Measurements from ENCODE around the gene HOXD10.

The HOXD10 gene

DNA sequence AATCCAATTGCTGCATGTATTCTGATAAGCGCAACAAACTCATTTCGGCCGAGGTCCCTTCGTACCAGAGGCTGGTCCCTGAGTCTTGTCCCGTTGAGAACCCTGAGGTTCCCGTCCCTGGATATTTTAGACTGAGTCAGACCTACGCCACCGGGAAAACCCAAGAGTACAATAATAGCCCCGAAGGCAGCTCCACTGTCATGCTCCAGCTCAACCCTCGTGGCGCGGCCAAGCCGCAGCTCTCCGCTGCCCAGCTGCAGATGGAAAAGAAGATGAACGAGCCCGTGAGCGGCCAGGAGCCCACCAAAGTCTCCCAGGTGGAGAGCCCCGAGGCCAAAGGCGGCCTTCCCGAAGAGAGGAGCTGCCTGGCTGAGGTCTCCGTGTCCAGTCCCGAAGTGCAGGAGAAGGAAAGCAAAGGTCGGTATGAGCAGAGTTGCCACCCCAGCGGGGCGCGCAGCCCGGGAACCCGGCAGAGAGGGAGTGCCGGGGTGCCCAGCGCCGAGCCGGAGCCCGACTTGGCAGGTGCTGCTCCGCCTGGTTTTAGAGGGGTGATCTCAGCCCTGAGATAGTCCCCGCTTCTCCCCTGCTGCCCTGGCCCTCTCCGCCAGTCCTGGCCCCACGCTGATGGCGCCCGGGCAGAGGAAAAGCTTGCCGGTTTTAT, 714 bp downstream of the HOXD10 start:
- TF ChIP-seq, protein P1, sequence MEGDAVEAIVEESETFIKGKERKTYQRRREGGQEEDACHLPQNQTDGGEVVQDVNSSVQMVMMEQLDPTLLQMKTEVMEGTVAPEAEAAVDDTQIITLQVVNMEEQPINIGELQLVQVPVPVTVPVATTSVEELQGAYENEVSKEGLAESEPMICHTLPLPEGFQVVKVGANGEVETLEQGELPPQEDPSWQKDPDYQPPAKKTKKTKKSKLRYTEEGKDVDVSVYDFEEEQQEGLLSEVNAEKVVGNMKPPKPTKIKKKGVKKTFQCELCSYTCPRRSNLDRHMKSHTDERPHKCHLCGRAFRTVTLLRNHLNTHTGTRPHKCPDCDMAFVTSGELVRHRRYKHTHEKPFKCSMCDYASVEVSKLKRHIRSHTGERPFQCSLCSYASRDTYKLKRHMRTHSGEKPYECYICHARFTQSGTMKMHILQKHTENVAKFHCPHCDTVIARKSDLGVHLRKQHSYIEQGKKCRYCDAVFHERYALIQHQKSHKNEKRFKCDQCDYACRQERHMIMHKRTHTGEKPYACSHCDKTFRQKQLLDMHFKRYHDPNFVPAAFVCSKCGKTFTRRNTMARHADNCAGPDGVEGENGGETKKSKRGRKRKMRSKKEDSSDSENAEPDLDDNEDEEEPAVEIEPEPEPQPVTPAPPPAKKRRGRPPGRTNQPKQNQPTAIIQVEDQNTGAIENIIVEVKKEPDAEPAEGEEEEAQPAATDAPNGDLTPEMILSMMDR (IDR thresholded peaks at IDR 0.05) = no peak
- no peak overlapping the region for H3K27ac ChIP-seq
- H3K4me3 ChIP-seq = no peak overlapping the region
- no peak for DNase-seq (ENCODE audit: low spot score)

DNA sequence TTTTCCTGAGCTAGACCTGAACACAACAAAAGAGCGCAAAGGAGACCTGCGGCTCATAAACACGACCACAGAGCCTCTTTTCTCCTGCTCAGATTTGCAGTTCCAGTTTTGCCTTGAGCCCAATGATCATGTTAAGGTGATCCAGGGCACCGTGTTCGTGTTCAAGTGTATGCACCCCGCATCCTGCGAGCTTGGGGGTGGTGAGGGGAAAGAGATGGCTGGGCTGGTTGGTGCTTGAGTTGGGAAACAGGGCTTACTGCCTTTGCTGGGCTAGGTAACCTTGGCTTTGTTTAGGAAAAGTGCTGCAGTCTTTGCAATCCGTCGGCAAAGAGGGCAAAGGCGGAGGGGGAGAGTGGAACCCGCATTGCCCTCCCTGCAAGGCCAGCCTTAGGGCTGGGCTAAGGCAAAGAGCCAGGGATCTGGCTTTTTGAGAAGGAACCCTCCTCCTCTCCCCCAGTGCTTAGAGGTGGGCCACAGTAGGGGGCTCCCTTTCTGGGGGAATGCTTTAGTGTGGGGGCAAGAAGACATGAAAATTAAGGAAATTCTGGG, 1.3 kb downstream of the HOXD10 start:
- no peak for DNase-seq (ENCODE audit: low spot score)
- H3K4me3 ChIP-seq = no peak overlapping the region
- TF ChIP-seq, protein P1 (IDR thresholded peaks at IDR 0.05) = no peak
- no peak overlapping the region for H3K27ac ChIP-seq

DNA sequence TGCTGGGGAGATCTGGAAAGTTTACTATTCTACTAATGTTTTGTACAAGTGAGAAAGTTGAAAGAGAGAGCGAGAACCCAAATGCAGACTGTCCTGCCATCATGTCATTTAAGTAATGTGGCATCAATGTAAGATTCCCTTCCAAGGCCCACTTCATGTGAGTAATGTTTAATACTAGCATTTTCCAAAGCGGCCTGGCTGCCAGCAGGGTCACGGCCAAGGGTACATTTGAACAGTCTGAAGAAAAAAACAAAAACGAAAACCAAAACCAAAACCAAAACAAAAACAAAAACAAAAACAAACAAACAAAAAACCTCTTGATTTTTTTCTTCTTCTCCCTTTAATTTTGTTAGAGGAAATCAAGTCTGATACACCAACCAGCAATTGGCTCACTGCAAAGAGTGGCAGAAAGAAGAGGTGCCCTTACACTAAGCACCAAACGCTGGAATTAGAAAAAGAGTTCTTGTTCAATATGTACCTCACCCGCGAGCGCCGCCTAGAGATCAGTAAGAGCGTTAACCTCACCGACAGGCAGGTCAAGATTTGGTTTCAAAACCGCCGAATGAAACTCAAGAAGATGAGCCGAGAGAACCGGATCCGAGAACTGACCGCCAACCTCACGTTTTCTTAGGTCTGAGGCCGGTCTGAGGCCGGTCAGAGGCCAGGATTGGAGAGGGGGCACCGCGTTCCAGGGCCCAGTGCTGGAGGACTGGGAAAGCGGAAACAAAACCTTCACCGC, 2.2 kb downstream of the HOXD10 start:
- H3K4me3 ChIP-seq = no peak overlapping the region
- DNase-seq (ENCODE audit: low spot score) = no peak

DNA sequence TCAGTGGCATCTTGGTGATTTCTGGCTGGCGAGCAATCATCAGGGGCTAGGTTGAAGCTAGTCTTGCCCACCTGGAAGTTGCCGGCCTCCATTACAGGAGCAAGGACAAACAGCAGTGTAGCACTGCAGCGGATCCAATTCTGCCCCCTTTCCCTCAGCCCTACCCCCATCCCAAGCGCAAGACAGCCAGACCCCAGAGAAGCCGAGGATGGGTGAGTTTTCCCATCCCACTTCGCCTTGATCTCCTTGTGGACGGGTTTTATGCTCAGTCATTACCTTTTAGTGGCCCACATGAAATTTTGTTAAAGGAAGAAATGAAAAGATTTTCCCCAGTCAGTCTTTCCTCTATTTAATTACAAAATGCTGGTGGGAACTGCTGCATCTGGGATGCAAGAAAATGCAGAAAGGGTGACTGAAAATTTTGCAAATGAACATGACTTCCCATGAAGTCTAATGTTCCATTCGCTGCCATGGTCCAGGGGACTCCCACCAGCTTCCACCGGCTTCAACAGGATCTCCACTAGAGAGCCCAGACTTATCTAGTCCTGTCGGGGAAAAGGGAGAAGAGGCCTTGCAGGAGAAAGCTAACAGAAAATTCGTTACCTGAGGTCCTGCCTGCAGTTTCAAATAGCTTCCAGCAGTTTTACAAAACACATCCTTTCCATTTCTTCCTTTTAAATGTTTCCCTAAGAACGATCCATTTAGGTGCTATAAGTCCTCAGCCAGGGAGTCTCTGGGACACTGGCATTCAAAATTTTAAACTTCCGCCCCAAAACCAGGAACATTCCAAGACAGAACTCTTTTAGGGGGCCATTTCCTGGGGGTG, 4.0 kb downstream of the HOXD10 start:
- Histone ChIP-seq H3K4me3 (no peak overlapping the region), H3K27ac (no peak overlapping the region)
- DNase-seq (ENCODE audit: low spot score) = no peak
- TF ChIP-seq, protein P1 (IDR thresholded peaks at IDR 0.05) = no peak

More for the DNA sequence above, 2.2 kb downstream of the HOXD10 start:
- TF ChIP-seq, protein P1 (IDR thresholded peaks at IDR 0.05) = no peak
- H3K27ac ChIP-seq = no peak overlapping the region

DNA sequence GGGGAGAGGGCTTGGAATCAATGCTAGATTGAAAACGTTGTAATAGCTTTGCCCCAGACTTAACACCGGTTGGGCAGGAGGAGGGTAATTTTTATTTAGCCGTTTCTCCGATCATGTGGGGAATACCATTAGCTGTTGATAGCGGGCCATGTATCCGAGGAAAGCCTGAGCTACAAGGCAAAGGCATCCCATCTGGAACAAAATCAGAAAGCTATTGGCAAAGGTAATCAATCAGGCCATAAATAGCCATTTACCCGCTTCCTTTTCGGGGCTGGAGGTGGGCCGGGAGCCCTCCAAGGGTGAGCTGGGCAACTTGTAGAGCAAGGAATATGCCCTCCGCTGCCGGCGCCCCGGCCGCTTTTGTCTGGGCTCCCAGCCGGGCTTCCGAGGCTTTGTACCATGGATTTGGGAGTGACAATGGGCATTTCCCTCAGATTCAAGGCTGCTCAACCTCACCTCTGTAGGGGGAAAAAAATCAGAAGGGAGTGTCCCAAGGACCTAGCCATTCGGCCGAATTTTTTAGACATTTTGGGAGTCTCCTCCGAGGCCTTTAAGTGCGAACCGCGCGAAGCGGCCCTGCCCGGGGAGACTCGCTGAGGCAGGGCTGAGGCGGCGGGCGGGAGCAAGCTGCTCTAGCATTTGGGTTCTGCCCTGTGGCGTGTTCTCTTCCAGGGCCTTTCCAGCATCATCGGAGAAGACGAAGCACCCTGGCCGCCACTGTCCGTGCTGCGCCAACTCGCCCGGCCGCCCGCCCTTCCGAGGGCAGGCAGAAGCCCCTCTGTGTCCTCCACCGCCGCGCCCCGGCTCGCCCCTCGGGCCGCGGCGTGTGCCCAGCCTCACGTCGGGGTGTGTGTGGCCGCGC, 4.8 kb downstream of the HOXD10 start:
- TF ChIP-seq, protein P1 (IDR thresholded peaks at IDR 0.05) = no peak
- H3K27ac ChIP-seq = no peak overlapping the region
- peak overlapping the region; percentile 75 for H3K4me3 ChIP-seq
- DNase-seq (ENCODE audit: low spot score) = no peak

DNA sequence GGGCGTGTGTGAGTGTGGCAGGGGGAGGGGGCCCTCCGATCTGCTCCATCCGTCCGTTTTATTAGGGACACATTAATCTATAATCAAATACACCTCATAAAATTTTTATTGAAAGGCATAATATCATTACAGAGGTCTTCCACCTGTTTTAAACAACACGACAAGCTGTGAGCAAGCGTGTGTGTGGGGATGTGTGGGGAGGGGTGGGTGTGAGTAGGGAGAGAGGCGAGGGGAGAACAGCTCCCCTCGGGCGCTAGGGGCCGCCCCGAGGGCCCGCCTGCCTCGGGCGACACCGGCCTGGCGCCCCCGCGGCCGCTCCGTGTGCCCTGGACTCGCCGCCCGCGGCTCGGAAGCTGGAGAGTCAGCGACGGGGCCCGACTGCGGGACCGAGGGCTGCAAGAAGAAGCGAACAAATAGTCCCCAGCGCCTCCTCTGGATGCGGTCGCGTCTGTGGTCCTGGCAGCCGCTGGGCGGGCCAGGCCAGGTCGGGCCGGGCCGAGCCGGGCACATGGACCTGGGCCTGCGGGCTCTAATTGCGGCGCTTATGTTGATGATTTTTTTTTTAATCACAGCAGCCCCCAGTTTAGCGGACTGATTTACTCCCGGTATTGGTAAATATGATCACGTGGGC, 5.6 kb downstream of the HOXD10 start:
- Histone ChIP-seq H3K4me3 (peak overlapping the region; percentile 75), H3K27ac (no peak overlapping the region)
- TF ChIP-seq, protein P1 (IDR thresholded peaks at IDR 0.05) = no peak
- no peak for DNase-seq (ENCODE audit: low spot score)
